Sigmoid colon (tissue), 4 donors: ENCODE data around the gene F11.

Experiments
- EP300 ChIP-seq, 4 donors: sonication (generic); formaldehyde crosslinking; IDR thresholded peaks; one replicate each; pipeline ENCODE4 v1.6.1; 2017; ENCODE audit warnings: antibody characterized with exemption in 4 of 4
- POLR2A ChIP-seq, 2 donors: fragments of 450-650 bp; IDR thresholded peaks; one replicate each; pipeline ENCODE4 v1.6.1; 2016; ENCODE audit warnings: antibody characterized with exemption in 2 of 2, mild to moderate bottlenecking in 2 of 2, moderate library complexity in 2 of 2
- POLR2AphosphoS5 ChIP-seq, 4 donors: sonication (generic); formaldehyde crosslinking; IDR thresholded peaks; one replicate each; pipeline ENCODE4 v1.6.1; 2017; ENCODE audit warnings: antibody characterized with exemption in 4 of 4
- TF ChIP-seq, protein P1 (sequence below), 4 experiments: fragments of 450-650 bp in 3 of 4; fragments of 200-600 bp in 1 of 4; IDR thresholded peaks; one replicate each; pipeline ENCODE4 v1.5.1; 2016 to 2019; ENCODE audit warnings: antibody characterized with exemption in 4 of 4, mild to moderate bottlenecking in 3 of 4, moderate library complexity in 2 of 4

DNA sequence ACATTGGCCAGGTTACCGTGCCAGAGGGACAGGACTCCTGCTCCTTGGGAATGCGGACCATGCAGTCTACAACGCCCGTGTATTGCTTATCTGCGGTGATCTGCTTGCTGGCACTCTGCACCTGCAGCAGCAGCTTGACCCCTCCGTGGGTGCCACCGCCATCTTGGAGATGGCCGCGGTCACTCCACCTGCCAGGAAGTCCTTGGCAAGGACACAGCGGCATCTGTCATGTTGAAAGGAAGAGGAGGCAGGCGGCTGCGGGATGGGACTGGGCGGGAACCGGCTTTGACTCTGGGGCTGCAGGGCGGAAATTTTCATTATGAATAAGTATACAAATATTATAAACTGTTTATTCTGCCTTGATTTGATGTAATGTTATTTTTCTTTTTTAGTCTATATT lies 63.4 kb downstream of the F11 start:
- TF ChIP-seq POLR2AphosphoS5 (IDR thresholded peaks at IDR 0.05) (no peak), POLR2A (IDR thresholded peaks at IDR 0.05) (no peak), EP300 (IDR thresholded peaks at IDR 0.05) (no peak)
- TF ChIP-seq, protein P1, sequence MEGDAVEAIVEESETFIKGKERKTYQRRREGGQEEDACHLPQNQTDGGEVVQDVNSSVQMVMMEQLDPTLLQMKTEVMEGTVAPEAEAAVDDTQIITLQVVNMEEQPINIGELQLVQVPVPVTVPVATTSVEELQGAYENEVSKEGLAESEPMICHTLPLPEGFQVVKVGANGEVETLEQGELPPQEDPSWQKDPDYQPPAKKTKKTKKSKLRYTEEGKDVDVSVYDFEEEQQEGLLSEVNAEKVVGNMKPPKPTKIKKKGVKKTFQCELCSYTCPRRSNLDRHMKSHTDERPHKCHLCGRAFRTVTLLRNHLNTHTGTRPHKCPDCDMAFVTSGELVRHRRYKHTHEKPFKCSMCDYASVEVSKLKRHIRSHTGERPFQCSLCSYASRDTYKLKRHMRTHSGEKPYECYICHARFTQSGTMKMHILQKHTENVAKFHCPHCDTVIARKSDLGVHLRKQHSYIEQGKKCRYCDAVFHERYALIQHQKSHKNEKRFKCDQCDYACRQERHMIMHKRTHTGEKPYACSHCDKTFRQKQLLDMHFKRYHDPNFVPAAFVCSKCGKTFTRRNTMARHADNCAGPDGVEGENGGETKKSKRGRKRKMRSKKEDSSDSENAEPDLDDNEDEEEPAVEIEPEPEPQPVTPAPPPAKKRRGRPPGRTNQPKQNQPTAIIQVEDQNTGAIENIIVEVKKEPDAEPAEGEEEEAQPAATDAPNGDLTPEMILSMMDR (IDR thresholded peaks at IDR 0.05), result no peak
